H1 (cell line): ENCODE measurements around the gene KIF5C. TPM values are rescaled to one million over a fixed set of nuclear protein-coding genes. Genes with fewer than 3 reads are reported as not detected.

ENCODE experiments used
- CTCF ChIA-PET: fragments of 300-600 bp; sonication (Branson Sonifier 250); formaldehyde crosslinking; loops from one replicate; lab custom pipeline; 2021; ENCODE audit not compliant: partially characterized antibody; lab: Charles Lee
- POLR2A ChIA-PET: fragments of 300-600 bp; sonication (Branson Sonifier 250); formaldehyde crosslinking; loops from one replicate; lab custom pipeline; 2021; ENCODE audit warnings: inconsistent platforms; ENCODE audit not compliant: partially characterized antibody; lab: Charles Lee
- DNase-seq, 2 experiments: peaks; one replicate each; pipeline versions ENCODE4 v3.0.0 to v3.0.0-alpha.2; 2010 to 2022; ENCODE audit warnings: low spot score in 2 of 2, low read depth in 1 of 2, mixed read lengths in 1 of 2
- FAIRE-seq: peaks from 2 replicates; lab custom pipeline; 2011; peaks lifted over from hg19 to GRCh38; lab: Jason Lieb, UNC
- H2AFZ ChIP-seq: 2 replicates; pipeline ENCODE4 v1.8.1; 2012; ENCODE audit warnings: low read length, inconsistent platforms
- H2AK5ac ChIP-seq: 2 replicates; pipeline ENCODE4 v1.6.1; 2013; ENCODE audit warnings: low read depth, low read length
- H2BK120ac ChIP-seq: replicated peaks from 2 replicates; pipeline ENCODE3; 2013; ENCODE audit warnings: low read depth, low read length, inconsistent platforms
- H2BK12ac ChIP-seq: 2 replicates; pipeline ENCODE4 v1.6.1; 2013; ENCODE audit warnings: low read depth, low read length
- H2BK15ac ChIP-seq: 2 replicates; pipeline ENCODE4 v1.6.1; 2013; ENCODE audit warnings: low read length
- H2BK20ac ChIP-seq: 2 replicates; pipeline ENCODE4 v1.6.1; 2013; ENCODE audit warnings: low read length
- H2BK5ac ChIP-seq: 2 replicates; pipeline ENCODE4 v1.6.1; 2013; ENCODE audit warnings: low read depth, low read length
- H3K14ac ChIP-seq: 2 replicates; pipeline ENCODE4 v1.6.1; 2013; ENCODE audit warnings: inconsistent platforms; ENCODE audit not compliant: insufficient read length
- H3K18ac ChIP-seq: 2 replicates; pipeline ENCODE4 v1.6.1; 2013; ENCODE audit warnings: low read length; ENCODE audit errors: extremely low read depth
- H3K23ac ChIP-seq: 2 replicates; pipeline ENCODE4 v1.6.1; 2013; ENCODE audit warnings: inconsistent platforms; ENCODE audit not compliant: insufficient read length
- H3K23me2 ChIP-seq: 2 replicates; pipeline ENCODE4 v1.6.1; 2013; ENCODE audit warnings: low read depth, low read length
- H3K27ac ChIP-seq: 2 replicates; pipeline ENCODE4 v1.6.1; 2011; ENCODE audit warnings: low read depth, low read length, inconsistent platforms
- H3K27me3 ChIP-seq, 4 experiments: replicated peaks in 1 of 4; 1 replicate in 1 of 4; 2 replicates in 3 of 4; pipeline versions ENCODE4 v1.6.1 to v1.8.1; 2011 to 2013; ENCODE audit warnings: low read length in 3 of 4, mild to moderate bottlenecking in 3 of 4, inconsistent platforms in 2 of 4, mixed read lengths in 2 of 4, moderate library complexity in 1 of 4; ENCODE audit not compliant: control insufficient read depth in 3 of 4, insufficient read depth in 3 of 4; ENCODE audit errors: extremely low read depth in 1 of 4
- H3K36me3 ChIP-seq, 4 experiments: 2 replicates each; pipeline versions ENCODE4 v1.6.1 to v1.8.1; 2011 to 2013; ENCODE audit warnings: mild to moderate bottlenecking in 4 of 4, low read length in 3 of 4, moderate library complexity in 2 of 4, control low read depth in 1 of 4, inconsistent platforms in 1 of 4; ENCODE audit not compliant: insufficient read depth in 4 of 4, control insufficient read depth in 2 of 4
- H3K4ac ChIP-seq: replicated peaks from 2 replicates; pipeline ENCODE3; 2013; ENCODE audit warnings: low read length, low read depth, mixed read lengths, inconsistent platforms; ENCODE audit not compliant: insufficient read length
- H3K4me1 ChIP-seq, 4 experiments: replicated peaks in 1 of 4; 1 replicate in 1 of 4; 2 replicates in 3 of 4; pipeline versions ENCODE4 v1.6.1 to v1.8.1; 2011 to 2013; ENCODE audit warnings: low read length in 3 of 4, inconsistent platforms in 2 of 4, mixed read lengths in 1 of 4; ENCODE audit not compliant: insufficient read depth in 4 of 4, control insufficient read depth in 3 of 4
- H3K4me2 ChIP-seq, 2 experiments: 2 replicates each; pipeline versions ENCODE4 v1.6.1 to v1.8.1; 2011 to 2013; ENCODE audit warnings: low read depth in 2 of 2, low read length in 2 of 2, control low read depth in 1 of 2, inconsistent platforms in 1 of 2, mild to moderate bottlenecking in 1 of 2; ENCODE audit not compliant: insufficient read depth in 1 of 2
- H3K4me3 ChIP-seq, 4 experiments: fragments of 200-600, 300-600 bp in 1 of 4; sonication (generic), shearing (Covaris generic), sonication (Bioruptor Twin) in 1 of 4; 2 replicates each; pipeline versions ENCODE4 v1.5.1 to v1.8.1; 2011 to 2016; ENCODE audit warnings: low read length in 4 of 4, low read depth in 3 of 4, control low read depth in 2 of 4, inconsistent platforms in 2 of 4, mild to moderate bottlenecking in 2 of 4, mixed read lengths in 1 of 4, moderate library complexity in 1 of 4; ENCODE audit not compliant: insufficient read depth in 2 of 4; ENCODE audit errors: extremely low read depth in 1 of 4
- H3K56ac ChIP-seq: replicated peaks from 2 replicates; pipeline ENCODE3; 2013; ENCODE audit warnings: low read depth, mild to moderate bottlenecking, mixed read lengths, low read length, inconsistent platforms; ENCODE audit not compliant: insufficient read length
- H3K79me1 ChIP-seq: 2 replicates; pipeline ENCODE4 v1.6.1; 2013; ENCODE audit warnings: low read depth, low read length, control low read depth
- H3K79me2 ChIP-seq, 2 experiments: 2 replicates each; pipeline versions ENCODE4 v1.6.1 to v1.8.1; 2012 to 2013; ENCODE audit warnings: low read length in 2 of 2, mild to moderate bottlenecking in 2 of 2, inconsistent platforms in 1 of 2; ENCODE audit not compliant: insufficient read depth in 2 of 2, control insufficient read depth in 1 of 2
- H3K9ac ChIP-seq, 4 experiments: replicated peaks in 1 of 4; 1 replicate in 1 of 4; 2 replicates in 3 of 4; pipeline versions ENCODE4 v1.6.1 to v1.8.1; 2011 to 2013; ENCODE audit warnings: low read depth in 3 of 4, low read length in 3 of 4, control low read depth in 2 of 4, mild to moderate bottlenecking in 2 of 4, moderate library complexity in 2 of 4, inconsistent platforms in 1 of 4; ENCODE audit errors: extremely low read depth in 1 of 4
- H3K9me3 ChIP-seq, 2 experiments: 2 replicates each; pipeline versions ENCODE4 v1.6.1 to v1.8.1; 2012 to 2013; ENCODE audit warnings: mild to moderate bottlenecking in 2 of 2, moderate library complexity in 2 of 2, control low read depth in 1 of 2, inconsistent platforms in 1 of 2, low read depth in 1 of 2, low read length in 1 of 2, mixed read lengths in 1 of 2; ENCODE audit not compliant: insufficient read depth in 2 of 2
- H4K20me1 ChIP-seq, 2 experiments: replicated peaks in 1 of 2; 2 replicates each; pipeline versions ENCODE3 to v1.8.1; 2011 to 2013; ENCODE audit warnings: inconsistent platforms in 2 of 2, low read length in 2 of 2, mild to moderate bottlenecking in 1 of 2; ENCODE audit not compliant: insufficient read depth in 2 of 2, control insufficient read depth in 1 of 2
- H4K5ac ChIP-seq: 2 replicates; pipeline ENCODE4 v1.6.1; 2013; ENCODE audit warnings: low read length, low read depth, mixed read lengths, inconsistent platforms; ENCODE audit not compliant: insufficient read length
- H4K8ac ChIP-seq: 2 replicates; pipeline ENCODE4 v1.8.0; 2013; ENCODE audit warnings: mild to moderate bottlenecking, moderate library complexity, low read length, inconsistent platforms; ENCODE audit not compliant: insufficient read depth; ENCODE audit errors: extremely low read depth
- H4K91ac ChIP-seq: replicated peaks from 2 replicates; pipeline ENCODE3; 2013; ENCODE audit warnings: low read length, mixed read lengths, inconsistent platforms; ENCODE audit not compliant: insufficient read length
- BACH1 ChIP-seq: IDR thresholded peaks from 2 replicates; pipeline ENCODE4 v1.6.1; 2012; ENCODE audit warnings: low read length, improper control_type of control experiment
- EZH2 ChIP-seq: fragments of 200-600 bp; sonication (generic); IDR thresholded peaks from 2 replicates; pipeline ENCODE4 v1.7.1; 2012; ENCODE audit warnings: low read depth, mild to moderate bottlenecking, moderate library complexity, low read length, inconsistent platforms; ENCODE audit not compliant: severe bottlenecking
- HDAC2 ChIP-seq, 2 experiments: fragments of 300-600 bp in 1 of 2; sonication (generic) in 1 of 2; IDR thresholded peaks; 2 replicates each; pipeline ENCODE4 v1.6.1; 2011 to 2012; ENCODE audit warnings: low read depth in 2 of 2, low read length in 2 of 2, mild to moderate bottlenecking in 2 of 2, moderate library complexity in 2 of 2, borderline replicate concordance in 1 of 2, inconsistent platforms in 1 of 2
- KDM4A ChIP-seq: IDR thresholded peaks from one replicate; pipeline ENCODE4 v1.7.1; 2012; ENCODE audit warnings: low read depth, mild to moderate bottlenecking, moderate library complexity, low read length, inconsistent platforms; ENCODE audit not compliant: severe bottlenecking
- KDM5A ChIP-seq: fragments of 200-600 bp; IDR thresholded peaks from 2 replicates; pipeline ENCODE4 v1.7.1; 2012; ENCODE audit warnings: mild to moderate bottlenecking, low read length, inconsistent platforms, mixed read lengths
- MAFK ChIP-seq: IDR thresholded peaks from 2 replicates; pipeline ENCODE4 v1.6.1; 2012; ENCODE audit warnings: low read depth, mild to moderate bottlenecking, improper control_type of control experiment, low read length
- RAD21 ChIP-seq, 2 experiments: IDR thresholded peaks in 1 of 2; conservative IDR thresholded peaks in 1 of 2; 2 replicates each; pipeline ENCODE4 v1.6.1; 2011; ENCODE audit warnings: low read depth in 2 of 2, low read length in 2 of 2, improper control_type of control experiment in 1 of 2, inconsistent platforms in 1 of 2, mild to moderate bottlenecking in 1 of 2, moderate library complexity in 1 of 2
- RFX5 ChIP-seq: IDR thresholded peaks from 2 replicates; pipeline ENCODE4 v1.6.1; 2011; ENCODE audit warnings: low read depth, low read length, improper control_type of control experiment, borderline replicate concordance
- YY1 ChIP-seq: IDR thresholded peaks from 2 replicates; pipeline ENCODE4 v1.6.1; 2011; ENCODE audit warnings: low read depth, mild to moderate bottlenecking, low read length
- WGBS, 2 experiments: shearing (Covaris generic) in 1 of 2; methylation state at CpG; one replicate each; pipeline versions ENCODE4 v1.1.6 to v1.1.7; 2013 to 2015; ENCODE audit warnings: low lambda C conversion rate in 2 of 2, mixed read lengths in 2 of 2, inconsistent platforms in 1 of 2, low coverage in 1 of 2, missing lambda C conversion rate in 1 of 2; ENCODE audit not compliant: insufficient replicate concordance in 2 of 2, insufficient coverage in 1 of 2, insufficient read length in 1 of 2; ENCODE audit errors: extremely low coverage in 1 of 2, missing lambda C conversion rate in 1 of 2; 5-methylcytosine and 5-hydroxymethylcytosine counted together
- polyA plus RNA-seq, 7 experiments: library from polyadenylated mRNA; depleted of rRNA in 3 of 7; stranded (reverse) in 5 of 7; unstranded in 2 of 7; fragments of >200 nt in 5 of 7; fragments of 200-250 nt in 2 of 7; gene quantifications; 1 replicate in 5 of 7; 2 replicates in 1 of 7; 4 replicates in 1 of 7; pipeline versions ENCODE4 v1.2.1 to v1.2.3, GENCODE V29; 2011 to 2013; ENCODE audit warnings: missing spikeins in 2 of 7, mixed read lengths in 2 of 7
- total RNA-seq: library from RNA; stranded (reverse); fragmentation: NEBNext Ultra II Directional; extraction: Animal tissue kit (Norgen Biotek cat#: 25700); gene quantifications from 2 replicates; pipeline ENCODE4 v1.2.1, GENCODE V29; 2021
- TF ChIP-seq, protein P1 (sequence below), 3 experiments: IDR thresholded peaks; 1 replicate in 2 of 3; 2 replicates in 1 of 3; pipeline versions ENCODE4 v1.5.1 to v1.6.1; 2011; ENCODE audit warnings: low read length in 3 of 3, mild to moderate bottlenecking in 3 of 3, inconsistent platforms in 2 of 3, low read depth in 1 of 3, moderate library complexity in 1 of 3; ENCODE audit not compliant: insufficient read depth in 1 of 3; ENCODE audit errors: control extremely low read depth in 1 of 3

Gene KIF5C
- total and polyA plus RNA-seq, 2 of the 8 experiments (the other 6 are each of a cell fraction or from before 2014, with no cell fraction given): 16.3 to 66.4 TPM

DNA sequence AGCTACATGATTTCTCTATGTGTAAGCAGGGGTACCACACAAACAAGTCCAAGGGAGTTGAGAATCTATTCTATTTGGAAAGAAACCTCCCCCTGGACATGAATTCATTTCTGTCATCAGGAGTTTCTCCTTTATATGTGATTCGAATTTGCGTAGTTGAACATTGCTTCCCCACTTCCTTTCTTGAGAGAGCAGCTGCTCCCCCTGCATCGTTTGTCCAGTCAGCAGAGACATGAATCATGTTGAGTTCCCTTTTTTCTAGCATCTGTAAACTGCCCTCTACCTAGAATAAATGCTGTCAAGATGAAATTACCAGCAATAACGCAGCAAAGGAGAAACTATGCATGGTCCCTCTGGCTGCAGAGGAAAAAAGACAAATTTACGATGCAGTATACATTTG, 73.8 kb downstream of the KIF5C start:
- H3K4ac ChIP-seq: no peak overlapping the region
- POLR2A ChIA-PET: interaction anchor here (0.5 kb wide), 1 partner anchor 304 kb away, joined by 3 read pairs; no protein-coding TSS in a partner anchor

More for the DNA sequence above, 73.8 kb downstream of the KIF5C start:
- Histone ChIP-seq H2AK5ac (no peak overlapping the region), H3K4me3 (no peak overlapping the region), H3K14ac (no peak overlapping the region), H2AFZ (no peak overlapping the region), H3K79me2 (no peaks in the 10 kb centered on the region), H3K4me2 (no peak overlapping the region), H3K36me3 (peaks cover 0 to 44% (median 32%) of the 10 kb centered on the region in 4 experiments; a peak in 7 of 8 replicates), H2BK12ac (no peak overlapping the region), H3K23ac (no peak overlapping the region), H3K27me3 (no peaks in the 10 kb centered on the region), H4K5ac (no peak overlapping the region), H2BK20ac (no peak overlapping the region), H3K9me3 (no peaks in the 10 kb centered on the region), H3K23me2 (no peaks in the 10 kb centered on the region), H2BK5ac (no peak overlapping the region), H4K91ac (no peak overlapping the region), H3K56ac (no peak overlapping the region), H3K9ac (no peak overlapping the region), H3K79me1 (0 out of 2 replicates have a peak, but pooled peaks cover 2% of the 10 kb centered on the region), H4K20me1 (peaks cover 1 to 4% of the 10 kb centered on the region in 2 experiments), H2BK15ac (no peak overlapping the region), H4K8ac (no peak overlapping the region), H3K27ac (no peak overlapping the region), H2BK120ac (no peak overlapping the region), H3K18ac (no peak overlapping the region), H3K4me1 (no peaks in the 10 kb centered on the region)
- CTCF ChIA-PET: no interaction called here
- WGBS, 2 experiments: 88% methylated on average over 5 of the region's 5 CpGs; no CpG with 5 or more reads in 1 of the 2 experiments
- TF ChIP-seq KDM5A: no peak
- TF ChIP-seq BACH1: no peak
- TF ChIP-seq, protein P1, sequence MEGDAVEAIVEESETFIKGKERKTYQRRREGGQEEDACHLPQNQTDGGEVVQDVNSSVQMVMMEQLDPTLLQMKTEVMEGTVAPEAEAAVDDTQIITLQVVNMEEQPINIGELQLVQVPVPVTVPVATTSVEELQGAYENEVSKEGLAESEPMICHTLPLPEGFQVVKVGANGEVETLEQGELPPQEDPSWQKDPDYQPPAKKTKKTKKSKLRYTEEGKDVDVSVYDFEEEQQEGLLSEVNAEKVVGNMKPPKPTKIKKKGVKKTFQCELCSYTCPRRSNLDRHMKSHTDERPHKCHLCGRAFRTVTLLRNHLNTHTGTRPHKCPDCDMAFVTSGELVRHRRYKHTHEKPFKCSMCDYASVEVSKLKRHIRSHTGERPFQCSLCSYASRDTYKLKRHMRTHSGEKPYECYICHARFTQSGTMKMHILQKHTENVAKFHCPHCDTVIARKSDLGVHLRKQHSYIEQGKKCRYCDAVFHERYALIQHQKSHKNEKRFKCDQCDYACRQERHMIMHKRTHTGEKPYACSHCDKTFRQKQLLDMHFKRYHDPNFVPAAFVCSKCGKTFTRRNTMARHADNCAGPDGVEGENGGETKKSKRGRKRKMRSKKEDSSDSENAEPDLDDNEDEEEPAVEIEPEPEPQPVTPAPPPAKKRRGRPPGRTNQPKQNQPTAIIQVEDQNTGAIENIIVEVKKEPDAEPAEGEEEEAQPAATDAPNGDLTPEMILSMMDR (IDR thresholded peaks at IDR 0.05; ENCODE audit: control extremely low read depth in 1 of 3, insufficient read depth in 1 of 3, low read depth in 1 of 3, low read length in 3 of 3): no peak
- no peak for TF ChIP-seq HDAC2 (IDR thresholded peaks at IDR 0.05; ENCODE audit: borderline replicate concordance in 1 of 2, low read depth in 2 of 2, low read length in 2 of 2)
- TF ChIP-seq RFX5: no peak
- TF ChIP-seq RAD21 (IDR thresholded peaks at IDR 0.05 in 1 of 2, conservative IDR thresholded peaks at IDR 0.05 in 1 of 2; ENCODE audit: low read depth in 2 of 2, low read length in 2 of 2): no peak
- no peak for TF ChIP-seq MAFK
- TF ChIP-seq KDM4A: no peak
- no peak for TF ChIP-seq YY1
- TF ChIP-seq EZH2: no peak
- no peak for DNase-seq
- no peak for FAIRE-seq
